ENCODE results near the gene UBAC2.
"Not testable (repeated sequence)": the region's sequence is repeated elsewhere in the genome, so short reads cannot be mapped to it uniquely, and the experiment has no call there.

The UBAC2 gene

GRCh38 chr13:99396446-99396845 is 195.8 kb downstream of the UBAC2 start:
- no peak for DNase-seq (ENCODE audit: low spot score)

DNA sequence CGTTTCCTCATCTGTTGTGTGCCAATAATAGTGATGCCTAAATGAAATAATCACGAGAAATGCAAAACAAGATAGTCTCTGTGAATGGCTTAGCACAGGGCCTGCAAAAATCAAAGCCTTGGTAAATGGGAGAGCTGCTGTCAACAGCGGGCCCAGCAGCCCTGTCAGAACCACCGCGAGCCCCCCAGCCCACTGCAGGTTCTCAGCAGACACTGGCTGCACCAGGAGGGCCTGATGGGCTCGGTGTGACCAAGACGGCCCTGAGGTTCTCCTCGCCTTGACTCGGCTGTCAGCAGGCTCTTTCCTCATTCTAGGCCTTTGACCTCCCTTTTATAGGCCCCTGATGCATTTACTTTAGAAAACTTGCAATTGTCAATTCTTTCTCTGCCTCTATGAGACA is 197.4 kb downstream of the UBAC2 start:
- no peak for DNase-seq (ENCODE audit: low spot score)

DNA sequence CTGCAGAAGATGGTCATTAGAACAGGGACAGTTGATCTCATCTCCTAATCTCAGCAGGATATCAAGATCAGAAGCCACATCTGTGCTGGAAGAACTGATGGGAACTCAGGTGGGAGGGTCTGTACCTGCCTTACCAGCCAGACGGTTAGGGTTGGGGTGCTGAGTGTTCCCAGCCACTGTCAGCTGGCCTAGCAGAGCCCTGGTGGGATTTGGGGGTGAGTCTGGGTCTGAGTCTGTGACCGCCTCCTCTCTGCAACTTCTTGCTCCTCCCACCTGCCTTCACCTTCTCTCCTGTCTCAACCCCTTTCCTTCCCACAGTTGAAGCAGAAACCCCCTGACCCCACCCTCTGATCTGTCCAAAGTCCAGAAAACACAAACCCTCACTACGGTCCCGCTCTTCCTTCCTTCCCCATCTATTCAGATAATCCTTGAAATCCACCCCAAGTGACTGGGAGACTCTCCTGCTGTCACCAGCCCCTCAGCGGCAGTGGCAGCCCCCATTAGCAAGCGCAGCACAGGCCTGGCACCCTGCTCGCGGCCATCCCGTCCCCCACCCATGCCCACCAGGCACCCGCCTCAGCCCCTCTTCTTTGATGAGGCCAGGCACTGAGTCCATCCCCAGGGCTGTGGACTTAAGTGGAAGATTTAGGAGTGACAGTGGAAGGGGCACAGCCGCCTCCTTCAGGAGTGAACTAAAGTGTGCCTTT is 198.4 kb downstream of the UBAC2 start:
- no peak for DNase-seq (ENCODE audit: low spot score)

- no peak for DNase-seq (ENCODE audit: low spot score)
Measured at GRCh38 chr13:99399623-99399974, 198.9 kb downstream of the UBAC2 start.

DNA sequence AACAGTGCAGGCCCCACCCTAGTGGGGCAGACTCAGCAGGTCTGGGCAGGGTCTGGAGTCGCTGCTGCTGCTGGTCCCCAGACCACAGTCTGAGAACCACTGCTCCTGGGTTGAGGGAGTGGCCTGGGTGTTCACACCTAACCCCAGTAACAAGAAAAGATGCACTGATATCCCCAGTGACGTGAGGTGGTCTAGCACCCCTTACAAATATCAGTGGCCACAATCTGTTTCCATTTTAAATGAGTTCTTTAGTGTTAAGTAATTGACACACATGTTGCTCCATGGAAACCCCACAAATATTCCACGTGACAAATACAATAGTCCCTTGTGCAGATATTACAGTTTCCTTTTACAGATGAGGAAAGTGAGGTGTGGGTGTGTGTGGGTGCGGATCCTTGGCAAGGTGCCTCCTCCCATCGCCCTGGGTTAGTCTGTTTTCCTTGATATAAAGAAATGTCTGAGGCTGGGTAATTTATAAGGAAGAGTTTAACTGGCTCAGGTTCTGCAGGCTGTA is 202.9 kb downstream of the UBAC2 start:
- no peak for DNase-seq (ENCODE audit: low spot score)

GRCh38 chr13:99404005-99404755 is 203.5 kb downstream of the UBAC2 start:
- DNase-seq (ENCODE audit: low spot score): no peak

GRCh38 chr13:99405966-99406365 is 205.3 kb downstream of the UBAC2 start:
- DNase-seq (ENCODE audit: low spot score): no peak

DNA sequence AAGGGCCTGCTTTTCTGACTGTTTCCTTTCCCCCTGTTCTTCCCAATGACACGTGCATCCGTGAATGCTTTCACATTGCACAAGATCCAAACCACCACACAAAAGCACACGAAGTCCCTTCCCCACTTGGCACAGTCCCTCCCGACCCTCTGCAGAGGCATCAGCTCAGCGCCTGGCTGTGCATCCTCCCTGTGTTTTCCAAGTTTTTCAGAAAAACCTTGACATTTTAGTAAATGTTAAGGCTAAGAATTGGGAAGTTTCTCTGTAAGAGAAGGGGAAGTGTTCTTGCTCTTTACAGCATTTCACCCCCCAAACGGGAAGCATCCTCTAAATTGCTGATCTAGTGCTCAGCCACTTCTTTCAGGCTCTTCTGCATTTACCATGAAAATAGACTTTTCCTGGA is 206.1 kb downstream of the UBAC2 start:
- DNase-seq (ENCODE audit: low spot score): no peak

DNA sequence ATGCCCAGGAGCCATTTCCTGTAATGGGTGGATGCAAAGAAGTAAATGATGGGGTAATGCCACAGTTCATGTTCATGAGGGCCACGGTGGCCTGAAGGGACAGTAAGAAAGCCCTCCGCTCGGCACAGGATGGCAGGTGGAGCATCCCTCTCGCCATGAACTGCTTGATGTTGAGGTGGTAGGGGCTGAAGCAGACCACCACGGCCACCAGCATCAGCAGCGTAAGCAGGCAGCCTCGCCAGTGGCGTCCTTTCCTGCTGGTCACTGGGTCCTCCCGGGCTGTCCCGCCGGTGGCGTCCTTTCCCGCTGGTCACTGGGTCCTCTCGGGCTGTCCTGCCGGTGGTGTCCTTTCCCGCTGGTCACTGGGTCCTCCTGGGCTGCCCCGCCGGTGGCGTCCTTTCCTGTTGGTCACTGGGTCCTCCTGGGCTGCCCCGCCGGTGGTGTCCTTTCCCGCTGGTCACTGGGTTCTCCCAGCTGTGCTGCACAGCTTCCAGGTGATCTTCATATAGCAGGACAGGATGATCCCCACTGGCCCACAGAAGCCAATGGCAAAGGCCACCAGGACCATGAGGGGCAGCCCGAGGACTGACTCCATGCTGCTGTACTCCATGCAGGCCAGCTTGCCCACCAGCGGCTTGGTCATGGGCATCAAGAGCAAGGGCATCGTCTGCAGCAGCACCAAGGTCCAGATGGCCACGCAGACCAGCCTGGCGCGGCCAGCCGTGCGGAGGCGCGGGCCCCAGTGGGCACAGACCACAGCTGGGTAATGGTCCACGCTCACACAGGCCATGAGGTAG is 207.4 kb downstream of the UBAC2 start:
- DNase-seq (ENCODE audit: low spot score): no peak

DNA sequence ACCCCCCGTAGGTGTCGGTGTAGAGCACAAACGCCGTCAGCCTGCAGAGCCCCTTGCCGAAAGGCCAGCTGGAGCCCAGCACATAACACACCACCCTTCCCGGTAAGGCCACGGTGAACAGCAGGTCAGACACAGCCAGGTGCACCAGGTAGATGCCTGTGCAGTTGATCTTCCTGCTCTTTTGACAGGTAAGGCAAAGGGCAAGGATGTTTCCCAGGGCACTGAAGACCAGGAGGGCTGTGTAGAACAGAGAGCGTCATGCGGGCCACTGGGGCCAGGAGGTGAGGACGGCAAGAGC is 208.0 kb downstream of the UBAC2 start:
- DNase-seq (ENCODE audit: low spot score): no peak

GRCh38 chr13:99409461-99410083 is 208.9 kb downstream of the UBAC2 start:
- not testable (repeated sequence) for DNase-seq (ENCODE audit: low spot score)

- not testable (repeated sequence) for DNase-seq (ENCODE audit: low spot score)
Measured at GRCh38 chr13:99410646-99411475, 210.2 kb downstream of the UBAC2 start.

DNA sequence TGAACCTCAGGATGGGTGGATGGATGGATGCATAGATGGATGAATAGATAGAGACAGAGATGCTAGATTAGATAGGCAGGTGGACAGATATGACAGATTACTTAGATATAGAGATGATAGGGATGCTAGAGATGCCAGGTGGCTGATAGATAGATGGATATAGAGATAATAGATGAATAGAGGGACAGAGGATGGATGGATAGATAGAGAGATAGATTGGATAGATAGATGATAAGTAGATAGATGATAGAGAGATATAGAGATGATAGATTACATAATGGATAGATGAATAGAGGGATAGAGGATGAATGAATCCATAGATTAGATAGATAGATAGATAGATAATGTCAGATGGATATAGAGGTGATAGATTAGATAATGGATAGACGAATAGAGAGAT is 212.2 kb downstream of the UBAC2 start:
- no peak for DNase-seq (ENCODE audit: low spot score)

- no peak for DNase-seq (ENCODE audit: low spot score)
Measured at GRCh38 chr13:99414048-99414995, 213.7 kb downstream of the UBAC2 start.

DNA sequence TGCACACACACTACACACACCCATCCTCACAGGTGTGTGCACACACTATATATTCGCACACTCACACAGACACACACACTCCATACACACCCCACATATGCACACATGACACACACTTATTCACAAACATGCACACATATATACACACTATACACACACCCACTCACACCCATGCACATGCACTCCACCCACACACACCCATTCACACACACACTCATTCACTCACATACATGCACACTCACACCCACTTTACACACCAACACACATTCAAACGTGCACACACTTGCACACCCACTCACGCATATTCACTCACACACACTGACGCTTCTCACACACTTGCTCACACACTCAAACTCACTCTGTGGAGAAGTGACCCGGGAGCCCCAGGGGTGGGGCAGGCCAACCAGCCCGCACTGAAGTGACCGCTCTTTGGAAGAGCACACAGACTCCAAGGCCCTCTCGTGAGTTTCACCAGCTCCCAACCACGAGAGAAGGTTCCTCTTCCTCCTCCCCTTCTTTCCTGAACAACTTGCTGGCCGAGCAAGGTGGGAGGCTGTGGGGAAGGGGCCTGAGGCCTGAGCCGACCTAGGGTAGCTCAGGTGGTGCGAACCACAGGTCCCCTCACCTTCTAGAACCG is 214.5 kb downstream of the UBAC2 start:
- no peak for DNase-seq (ENCODE audit: low spot score)

DNA sequence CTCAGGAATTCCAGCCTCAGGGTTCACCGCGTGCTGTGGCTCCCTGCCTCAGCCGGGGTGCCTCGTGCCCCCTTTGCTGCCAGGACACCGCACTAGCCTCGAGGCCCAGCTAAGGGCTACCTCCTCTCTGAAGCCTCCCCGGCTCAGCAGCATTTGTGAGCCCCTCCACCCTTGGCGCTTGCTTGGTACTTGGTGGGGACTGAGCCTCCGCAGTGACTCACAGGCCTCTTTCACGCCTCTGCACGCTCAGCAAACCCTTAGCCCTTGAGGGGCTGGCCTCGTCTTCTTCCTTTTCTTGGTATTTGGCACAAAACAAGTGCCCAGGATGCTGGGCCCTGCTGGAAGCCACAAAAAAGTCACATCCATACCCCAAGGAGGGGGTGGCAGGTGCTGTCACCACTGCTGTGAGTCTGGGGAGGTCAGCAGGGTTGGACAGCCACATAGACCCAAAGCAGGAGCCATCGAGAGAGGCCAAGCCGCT is 215.2 kb downstream of the UBAC2 start:
- no peak for DNase-seq (ENCODE audit: low spot score)

- DNase-seq (ENCODE audit: low spot score): no peak
Measured at GRCh38 chr13:99416411-99417121, 215.9 kb downstream of the UBAC2 start.

GRCh38 chr13:99417201-99418102 is 216.8 kb downstream of the UBAC2 start:
- DNase-seq (ENCODE audit: low spot score): no peak

All from ecto neural progenitor cell (in vitro differentiated cells).